ENCODE data around the gene PGBD5.

GRCh38 chr1:230286890-230287269 lies 139.3 kb downstream of the PGBD5 start:
- TF ChIP-seq CTCF (IDR thresholded peaks at IDR 0.05; ENCODE audit: poor library complexity) (no peak), EZH2 (IDR thresholded peaks at IDR 0.05; ENCODE audit: borderline replicate concordance) (no peak), EZH2phosphoT487 (IDR thresholded peaks at IDR 0.05; ENCODE audit: low read depth, severe bottlenecking, unreplicated experiment) (no peak)
